ENCODE data around the gene GASK1A. TPM values are rescaled to one million over a fixed set of nuclear protein-coding genes. Genes with fewer than 3 reads are reported as not detected.

Gene GASK1A
- total and polyA plus RNA-seq, 2 of the 8 experiments (the other 6 are each of a cell fraction or from before 2014, with no cell fraction given): 4.7 to 7.9 TPM

DNA sequence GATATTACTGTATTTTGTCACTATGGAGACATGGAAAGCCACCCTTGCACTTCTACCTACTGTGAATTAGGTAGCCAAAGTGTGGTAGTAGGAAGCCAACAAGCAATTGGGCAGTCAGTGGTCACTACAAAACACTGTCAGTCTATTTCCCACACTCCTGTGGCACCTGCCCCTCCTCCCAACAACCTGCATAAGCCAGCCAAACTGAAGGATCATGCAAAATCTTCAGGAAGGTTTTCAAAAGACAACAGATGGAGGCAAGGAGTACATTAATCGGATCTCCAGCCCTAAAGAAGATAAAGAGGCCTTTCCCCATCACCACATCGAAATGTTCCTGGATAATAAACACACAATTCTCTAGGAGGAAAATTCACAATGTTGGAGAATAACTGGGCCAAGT, 114.9 kb downstream of the GASK1A start:
- H3K79me1 ChIP-seq (ENCODE audit: low read depth, low read length): no peaks in the 10 kb centered on the region; the same call in none of the 2 replicates
- no peak overlapping the region for H2AK5ac ChIP-seq (ENCODE audit: low read depth, low read length)
- no peak overlapping the region for H2BK120ac ChIP-seq (replicated peaks; ENCODE audit: low read depth, low read length)
- H4K91ac ChIP-seq (replicated peaks; ENCODE audit: insufficient read length, low read length): no peak overlapping the region
- H4K5ac ChIP-seq (ENCODE audit: insufficient read length, low read depth, low read length): no peak overlapping the region
- TF ChIP-seq POLR2A (IDR thresholded peaks at IDR 0.05; ENCODE audit: control extremely low read depth in 1 of 2, low read depth in 2 of 2, low read length in 2 of 2) (no peak), ZNF274 (IDR thresholded peaks at IDR 0.05; ENCODE audit: borderline replicate concordance, extremely low read depth, low read length) (no peak)
- no peak overlapping the region for H3K4me3 ChIP-seq (ENCODE audit: extremely low read depth in 1 of 4, insufficient read depth in 2 of 4, low read depth in 3 of 4, low read length in 4 of 4)
- no peak overlapping the region for H3K4ac ChIP-seq (replicated peaks; ENCODE audit: insufficient read length, low read depth, low read length)
- no peaks in the 10 kb centered on the region for H3K4me1 ChIP-seq (replicated peaks in 1 of 4; ENCODE audit: control insufficient read depth in 3 of 4, insufficient read depth in 4 of 4, low read length in 3 of 4)
- ChIA-PET CTCF (ENCODE audit: partially characterized antibody) (no interaction called here), POLR2A (ENCODE audit: partially characterized antibody) (no interaction called here)
- peaks cover 0 to 4% of the 10 kb centered on the region in 2 experiments for H4K20me1 ChIP-seq (replicated peaks in 1 of 2; ENCODE audit: control insufficient read depth in 1 of 2, insufficient read depth in 2 of 2, low read length in 2 of 2)
- H2BK15ac ChIP-seq (ENCODE audit: low read length): no peak overlapping the region
- no peak overlapping the region for H3K14ac ChIP-seq (ENCODE audit: insufficient read length)
- H3K79me2 ChIP-seq (ENCODE audit: control insufficient read depth in 1 of 2, insufficient read depth in 2 of 2, low read length in 2 of 2): no peaks in the 10 kb centered on the region
- DNase-seq (ENCODE audit: low read depth in 1 of 2, low spot score in 2 of 2) (no peak), FAIRE-seq (no peak)
- H3K9ac ChIP-seq (replicated peaks in 1 of 4; ENCODE audit: extremely low read depth in 1 of 4, low read depth in 3 of 4, low read length in 3 of 4): no peak overlapping the region
- H2BK12ac ChIP-seq (ENCODE audit: low read depth, low read length): no peak overlapping the region
- WGBS, 2 experiments (ENCODE audit: extremely low coverage in 1 of 2, insufficient coverage in 1 of 2, insufficient read length in 1 of 2, insufficient replicate concordance in 2 of 2, low coverage in 1 of 2, low lambda C conversion rate in 2 of 2, missing lambda C conversion rate in 1 of 2): 88% methylated on average over 2 of the region's 2 CpGs; no CpG with 5 or more reads in 1 of the 2 experiments
- H3K27me3 ChIP-seq (replicated peaks in 1 of 4; ENCODE audit: control insufficient read depth in 3 of 4, extremely low read depth in 1 of 4, insufficient read depth in 3 of 4, low read length in 3 of 4): no peaks in the 10 kb centered on the region
- H2BK20ac ChIP-seq (ENCODE audit: low read length): no peak overlapping the region
- no peak overlapping the region for H4K8ac ChIP-seq (ENCODE audit: extremely low read depth, insufficient read depth, low read length)
- H3K56ac ChIP-seq (replicated peaks; ENCODE audit: insufficient read length, low read depth, low read length): no peak overlapping the region
- no peaks in the 10 kb centered on the region for H3K36me3 ChIP-seq (ENCODE audit: control insufficient read depth in 2 of 4, insufficient read depth in 4 of 4, low read length in 3 of 4)
- H3K9me3 ChIP-seq (ENCODE audit: insufficient read depth in 2 of 2, low read depth in 1 of 2, low read length in 1 of 2): no peaks in the 10 kb centered on the region
- no peak overlapping the region for H3K18ac ChIP-seq (ENCODE audit: extremely low read depth, low read length)
- H3K4me2 ChIP-seq (ENCODE audit: insufficient read depth in 1 of 2, low read depth in 2 of 2, low read length in 2 of 2): no peak overlapping the region
- no peak overlapping the region for H2BK5ac ChIP-seq (ENCODE audit: low read depth, low read length)
- no peak overlapping the region for H3K23ac ChIP-seq (ENCODE audit: insufficient read length)
- H3K27ac ChIP-seq (ENCODE audit: low read depth, low read length): no peak overlapping the region
- H3K23me2 ChIP-seq (ENCODE audit: low read depth, low read length): no peaks in the 10 kb centered on the region
- no peak overlapping the region for H2AFZ ChIP-seq (ENCODE audit: low read length)
